Thyroid gland (tissue), 4 donors: ENCODE results near the gene SYMPK. TPM values are rescaled to one million over a fixed set of nuclear protein-coding genes. Genes with fewer than 3 reads are reported as not detected.

Source experiments
- DNase-seq, 2 donors: peaks; one replicate each; pipeline ENCODE4 v3.0.0-alpha.2; 2019
- H3K27ac ChIP-seq, 3 donors: fragments of 200-600 bp; sonication (generic); 1 replicate in 2 of 3; 2 replicates in 1 of 3; pipeline ENCODE4 v1.5.1; 2016 to 2019; ENCODE audit warnings: mild to moderate bottlenecking in 1 of 3, moderate library complexity in 1 of 3
- H3K27me3 ChIP-seq: fragments of 200-600 bp; sonication (generic); one replicate; pipeline ENCODE4 v1.5.1; 2019
- H3K36me3 ChIP-seq, 2 donors: fragments of 200-600 bp; sonication (generic); one replicate each; pipeline ENCODE4 v1.5.1; 2016 to 2019
- H3K4me1 ChIP-seq, 2 donors: fragments of 200-600 bp; sonication (generic); one replicate each; pipeline ENCODE4 v1.5.1; 2017 to 2019
- H3K4me3 ChIP-seq, 3 donors: fragments of 200-600 bp; sonication (generic); replicated peaks in 1 of 3; 1 replicate in 2 of 3; 2 replicates in 1 of 3; pipeline ENCODE4 v1.5.1; 2016; ENCODE audit warnings: mild to moderate bottlenecking in 1 of 3
- H3K9me3 ChIP-seq: fragments of 200-600 bp; sonication (generic); one replicate; pipeline ENCODE4 v1.5.1; 2017
- CTCF ChIP-seq, 6 experiments: fragments of 200-600 bp in 3 of 6; fragments of 450-650 bp in 3 of 6; sonication (generic) in 3 of 6; IDR thresholded peaks; one replicate each; pipeline ENCODE4 v1.5.1; 2016 to 2019; ENCODE audit warnings: antibody characterized with exemption in 6 of 6, mild to moderate bottlenecking in 2 of 6, inconsistent platforms in 1 of 6, moderate library complexity in 1 of 6
- POLR2A ChIP-seq, 2 donors: fragments of 450-650 bp; IDR thresholded peaks; one replicate each; pipeline ENCODE4 v1.6.1; 2017; ENCODE audit warnings: antibody characterized with exemption in 2 of 2, mild to moderate bottlenecking in 2 of 2, moderate library complexity in 1 of 2
- WGBS, 2 donors: methylation state at CpG; one replicate each; pipeline ENCODE4 v1.1.5; 2017; 5-methylcytosine and 5-hydroxymethylcytosine counted together
- intact Hi-C: fragments of 100-400 bp; cut with DNase I; formaldehyde crosslinking; loops from one replicate; pipeline ENCODE4 v1.15.1; 2023
- total RNA-seq, 4 donors: library from RNA; depleted of rRNA; stranded (reverse); fragments of >200 nt; gene quantifications; one replicate each; pipeline ENCODE4 v1.2.3, GENCODE V29; 2016

The SYMPK gene
- total RNA-seq, 4 donors from 2014 or later = 32.4 to 56.8 (median 38.7) TPM

GRCh38 chr19:45817010-45817724, 45.8 kb downstream of the SYMPK start:
- no peaks in the 10 kb centered on the region for H3K9me3 ChIP-seq
- H3K4me3 ChIP-seq = no peak overlapping the region
- 16 to 25% methylated on average over 23 to 24 of the region's 24 CpGs for WGBS, 2 donors
- DNase-seq = peak; percentile 93 to 95
- intact Hi-C loops = loop anchor here (5.0 kb wide), 1 partner anchor 65 kb away; no protein-coding TSS in a partner anchor
- no peak overlapping the region for H3K27ac ChIP-seq
- no peaks in the 10 kb centered on the region for H3K27me3 ChIP-seq
- H3K36me3 ChIP-seq = peaks cover 3 to 8% of the 10 kb centered on the region in 2 donors
- peaks cover 0 to 4% of the 10 kb centered on the region in 2 donors for H3K4me1 ChIP-seq
- peak; percentile 93 to 99 (median 97) for TF ChIP-seq CTCF (IDR thresholded peaks at IDR 0.05)
- no peak for TF ChIP-seq POLR2A (IDR thresholded peaks at IDR 0.05)

- Histone ChIP-seq H3K9me3 (no peaks in the 10 kb centered on the region), H3K27me3 (no peaks in the 10 kb centered on the region), H3K27ac (no peak overlapping the region), H3K4me1 (peaks cover 0 to 4% of the 10 kb centered on the region in 2 donors), H3K36me3 (peaks cover 3 to 4% of the 10 kb centered on the region in 2 donors), H3K4me3 (no peak overlapping the region)
- TF ChIP-seq POLR2A (IDR thresholded peaks at IDR 0.05) (no peak), CTCF (IDR thresholded peaks at IDR 0.05) (no peak)
- WGBS, 2 donors = 73 to 97% methylated on average over 12 to 16 of the region's 18 CpGs
- DNase-seq = no peak
- intact Hi-C loops = loop anchor here (5.0 kb wide), 1 partner anchor 66 kb away; no protein-coding TSS in a partner anchor
These were observed 46.5 kb downstream of the SYMPK start for GRCh38 chr19:45816236-45817009.

GRCh38 chr19:45815481-45816216, 47.3 kb downstream of the SYMPK start:
- Histone ChIP-seq H3K27ac (no peak overlapping the region), H3K4me3 (no peak overlapping the region), H3K36me3 (peaks cover 0 to 3% of the 10 kb centered on the region in 2 donors), H3K4me1 (peaks cover 0 to 5% of the 10 kb centered on the region in 2 donors), H3K9me3 (no peaks in the 10 kb centered on the region), H3K27me3 (no peaks in the 10 kb centered on the region)
- intact Hi-C loops = loop anchor here (5.0 kb wide), 1 partner anchor 67 kb away; no protein-coding TSS in a partner anchor
- DNase-seq = no peak
- WGBS, 2 donors = 40 to 46% methylated on average over 17 to 35 of the region's 44 CpGs
- TF ChIP-seq POLR2A (IDR thresholded peaks at IDR 0.05) = no peak

- Histone ChIP-seq H3K27ac (no peak within 1 kb of the TSS), H3K4me1 (peaks cover 0 to 11% of the 10 kb centered on the region in 2 donors), H3K27me3 (no peaks in the 10 kb centered on the region), H3K9me3 (no peaks in the 10 kb centered on the region), H3K36me3 (peaks cover 0 to 3% of the 10 kb centered on the region in 2 donors), H3K4me3 (no peak within 1 kb of the TSS)
- intact Hi-C loops = loop anchor here (5.0 kb wide), 1 partner anchor 67 kb away; no protein-coding TSS in a partner anchor
- TF ChIP-seq CTCF (IDR thresholded peaks at IDR 0.05) = no peak
- TF ChIP-seq POLR2A (IDR thresholded peaks at IDR 0.05) = no peak
- no peak for DNase-seq
- WGBS, 2 donors = 62 to 66% methylated on average over 27 to 36 of the region's 40 CpGs
These were observed 48.0 kb downstream of the SYMPK start, which contains the start of gene RSPH6A for GRCh38 chr19:45814851-45815480. TSS of gene RSPH6A (minus strand) at chr19:45815308. CDS start at chr19:45815176, 132 bp downstream.
